ENCODE measurements around the gene MXI1.

MXI1 gene

GRCh38 chr10:110215286-110216170, 8.1 kb downstream of the MXI1 start:
- peaks cover 74% of the 10 kb centered on the region for H3K4me1 Mint-ChIP-seq (ENCODE audit: low read depth)
- no peaks in the 10 kb centered on the region for H3K27me3 Mint-ChIP-seq
- intact Hi-C loops (cut with micrococcal nuclease): no loop called here
- H3K36me3 Mint-ChIP-seq (ENCODE audit: low read depth): peaks cover 12% of the 10 kb centered on the region
- H3K27ac Mint-ChIP-seq: peak overlapping the region; percentile 32
- H3K4me3 Mint-ChIP-seq: no peak overlapping the region
- no peaks in the 10 kb centered on the region for H3K9me3 Mint-ChIP-seq

- Mint-ChIP-seq H3K9me3 (no peaks in the 10 kb centered on the region), H3K4me1 (ENCODE audit: low read depth) (peaks cover 68% of the 10 kb centered on the region), H3K4me3 (no peak overlapping the region), H3K27me3 (no peaks in the 10 kb centered on the region), H3K27ac (peak overlapping the region; percentile 32), H3K36me3 (ENCODE audit: low read depth) (peaks cover 7% of the 10 kb centered on the region)
- intact Hi-C loops (cut with micrococcal nuclease): no loop called here
These were observed 8.8 kb downstream of the MXI1 start for GRCh38 chr10:110216240-110216639.

GRCh38 chr10:110216942-110217661, 9.7 kb downstream of the MXI1 start:
- Mint-ChIP-seq H3K27ac (peak overlapping the region; percentile 51), H3K27me3 (no peaks in the 10 kb centered on the region), H3K36me3 (ENCODE audit: low read depth) (peaks cover 7% of the 10 kb centered on the region), H3K4me3 (no peak overlapping the region), H3K9me3 (no peaks in the 10 kb centered on the region), H3K4me1 (ENCODE audit: low read depth) (peaks cover 68% of the 10 kb centered on the region)
- intact Hi-C loops (cut with micrococcal nuclease): no loop called here

GRCh38 chr10:110217662-110218008, 10.2 kb downstream of the MXI1 start:
- H3K27ac Mint-ChIP-seq: peak overlapping the region; percentile 74
- intact Hi-C loops (cut with micrococcal nuclease): no loop called here
- H3K4me1 Mint-ChIP-seq (ENCODE audit: low read depth): peaks cover 68% of the 10 kb centered on the region
- no peaks in the 10 kb centered on the region for H3K9me3 Mint-ChIP-seq
- no peaks in the 10 kb centered on the region for H3K27me3 Mint-ChIP-seq
- H3K4me3 Mint-ChIP-seq: no peak overlapping the region
- peaks cover 7% of the 10 kb centered on the region for H3K36me3 Mint-ChIP-seq (ENCODE audit: low read depth)

GRCh38 chr10:110218632-110219031, 11.2 kb downstream of the MXI1 start:
- intact Hi-C loops (cut with micrococcal nuclease): no loop called here
- no peak overlapping the region for H3K4me3 Mint-ChIP-seq
- peaks cover 65% of the 10 kb centered on the region for H3K4me1 Mint-ChIP-seq (ENCODE audit: low read depth)
- H3K9me3 Mint-ChIP-seq: no peaks in the 10 kb centered on the region
- H3K27me3 Mint-ChIP-seq: no peaks in the 10 kb centered on the region
- H3K27ac Mint-ChIP-seq: peak overlapping the region; percentile 74
- no peaks in the 10 kb centered on the region for H3K36me3 Mint-ChIP-seq (ENCODE audit: low read depth)

GRCh38 chr10:110219884-110220283, 12.5 kb downstream of the MXI1 start:
- H3K36me3 Mint-ChIP-seq (ENCODE audit: low read depth): no peaks in the 10 kb centered on the region
- H3K27ac Mint-ChIP-seq: no peak overlapping the region
- no peak overlapping the region for H3K4me3 Mint-ChIP-seq
- H3K27me3 Mint-ChIP-seq: no peaks in the 10 kb centered on the region
- no peaks in the 10 kb centered on the region for H3K9me3 Mint-ChIP-seq
- intact Hi-C loops (cut with micrococcal nuclease): no loop called here
- H3K4me1 Mint-ChIP-seq (ENCODE audit: low read depth): peaks cover 68% of the 10 kb centered on the region

GRCh38 chr10:110220398-110220797, 13.0 kb downstream of the MXI1 start:
- H3K9me3 Mint-ChIP-seq: no peaks in the 10 kb centered on the region
- H3K4me1 Mint-ChIP-seq (ENCODE audit: low read depth): peaks cover 68% of the 10 kb centered on the region
- no peaks in the 10 kb centered on the region for H3K27me3 Mint-ChIP-seq
- no peak overlapping the region for H3K4me3 Mint-ChIP-seq
- intact Hi-C loops (cut with micrococcal nuclease): no loop called here
- H3K36me3 Mint-ChIP-seq (ENCODE audit: low read depth): no peaks in the 10 kb centered on the region
- H3K27ac Mint-ChIP-seq: no peak overlapping the region

- peak overlapping the region; percentile 65 for H3K4me3 Mint-ChIP-seq
- peak overlapping the region; percentile 72 for H3K27ac Mint-ChIP-seq
- H3K36me3 Mint-ChIP-seq (ENCODE audit: low read depth): peaks cover 4% of the 10 kb centered on the region
- H3K9me3 Mint-ChIP-seq: no peaks in the 10 kb centered on the region
- intact Hi-C loops (cut with micrococcal nuclease): no loop called here
- peaks cover 63% of the 10 kb centered on the region for H3K4me1 Mint-ChIP-seq (ENCODE audit: low read depth)
- H3K27me3 Mint-ChIP-seq: no peaks in the 10 kb centered on the region
These were observed 13.8 kb downstream of the MXI1 start for GRCh38 chr10:110221044-110221720.

GRCh38 chr10:110221721-110222261, 14.4 kb downstream of the MXI1 start:
- no peaks in the 10 kb centered on the region for H3K9me3 Mint-ChIP-seq
- peaks cover 6% of the 10 kb centered on the region for H3K36me3 Mint-ChIP-seq (ENCODE audit: low read depth)
- H3K4me1 Mint-ChIP-seq (ENCODE audit: low read depth): peaks cover 62% of the 10 kb centered on the region
- peak overlapping the region; percentile 65 for H3K4me3 Mint-ChIP-seq
- peak overlapping the region; percentile 72 for H3K27ac Mint-ChIP-seq
- intact Hi-C loops (cut with micrococcal nuclease): no loop called here
- H3K27me3 Mint-ChIP-seq: no peaks in the 10 kb centered on the region

GRCh38 chr10:110222641-110223297, 15.4 kb downstream of the MXI1 start:
- peaks cover 15% of the 10 kb centered on the region for H3K36me3 Mint-ChIP-seq (ENCODE audit: low read depth)
- H3K4me3 Mint-ChIP-seq: no peak overlapping the region
- H3K27me3 Mint-ChIP-seq: no peaks in the 10 kb centered on the region
- H3K4me1 Mint-ChIP-seq (ENCODE audit: low read depth): peaks cover 62% of the 10 kb centered on the region
- H3K27ac Mint-ChIP-seq: peak overlapping the region; percentile 72
- intact Hi-C loops (cut with micrococcal nuclease): no loop called here
- H3K9me3 Mint-ChIP-seq: no peaks in the 10 kb centered on the region

- intact Hi-C loops (cut with micrococcal nuclease): no loop called here
- Mint-ChIP-seq H3K36me3 (ENCODE audit: low read depth) (peaks cover 22% of the 10 kb centered on the region), H3K9me3 (no peaks in the 10 kb centered on the region), H3K27ac (no peak overlapping the region), H3K4me3 (no peak overlapping the region), H3K4me1 (ENCODE audit: low read depth) (peaks cover 68% of the 10 kb centered on the region), H3K27me3 (no peaks in the 10 kb centered on the region)
These were observed 16.0 kb downstream of the MXI1 start for GRCh38 chr10:110223298-110223925.

- H3K27me3 Mint-ChIP-seq: no peaks in the 10 kb centered on the region
- peak overlapping the region; percentile 93 for H3K27ac Mint-ChIP-seq
- intact Hi-C loops (cut with micrococcal nuclease): loop anchor here (1.0 to 5.0 kb wide), 5 partner anchors 14 to 303 kb away; partner anchors contain the start of genes ADD3, DUSP5 and XPNPEP1
- H3K4me3 Mint-ChIP-seq: peak overlapping the region; percentile 72
- H3K4me1 Mint-ChIP-seq (ENCODE audit: low read depth): peaks cover 57% of the 10 kb centered on the region
- H3K9me3 Mint-ChIP-seq: no peaks in the 10 kb centered on the region
- H3K36me3 Mint-ChIP-seq (ENCODE audit: low read depth): peaks cover 33% of the 10 kb centered on the region
These were observed 17.6 kb downstream of the MXI1 start for GRCh38 chr10:110224992-110225391.

- intact Hi-C loops (cut with micrococcal nuclease): loop anchor here (1.0 to 5.0 kb wide), 5 partner anchors 14 to 303 kb away; partner anchors contain the start of genes ADD3, DUSP5 and XPNPEP1
- peak overlapping the region; percentile 72 for H3K4me3 Mint-ChIP-seq
- no peaks in the 10 kb centered on the region for H3K9me3 Mint-ChIP-seq
- H3K36me3 Mint-ChIP-seq (ENCODE audit: low read depth): peaks cover 38% of the 10 kb centered on the region
- H3K27ac Mint-ChIP-seq: peak overlapping the region; percentile 93
- no peaks in the 10 kb centered on the region for H3K27me3 Mint-ChIP-seq
- peaks cover 56% of the 10 kb centered on the region for H3K4me1 Mint-ChIP-seq (ENCODE audit: low read depth)
These were observed 18.0 kb downstream of the MXI1 start for GRCh38 chr10:110225441-110225755.

Data from dendritic cell treated with granulocyte-macrophage colony-stimulating factor and Interleukin-4, amounts not matched to agents 40 ng/mL and 50 ng/mL, for 4 days (primary cell).